ENCODE results near the gene DIAPH3. TPM values are rescaled to one million over a fixed set of nuclear protein-coding genes. Genes with fewer than 3 reads are reported as not detected.

Gene DIAPH3
- total and polyA plus RNA-seq, 2 donors: 0.80 to 4.5 TPM

DNA sequence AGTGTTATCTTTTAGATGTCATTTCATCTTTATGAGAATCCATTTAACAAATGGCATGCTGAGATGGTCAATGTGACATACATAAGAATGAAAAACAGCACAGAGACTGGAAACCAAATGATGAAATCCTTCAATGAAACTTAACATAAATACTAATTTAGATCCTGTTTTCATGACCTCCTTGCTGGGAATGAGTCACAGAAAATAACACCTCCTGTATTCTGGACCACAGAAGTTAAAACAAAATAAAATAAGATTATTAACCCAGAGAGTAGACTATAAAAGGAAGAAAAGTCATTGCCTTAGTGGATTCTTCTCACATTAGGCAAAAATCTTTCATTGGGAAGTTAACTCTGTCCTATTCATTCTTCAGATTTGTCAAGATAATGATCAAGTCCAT is 1.6 kb downstream of the DIAPH3 start:
- no peak for DNase-seq (ENCODE audit: low read depth in 6 of 9, low spot score in 9 of 9)
- no peaks in the 10 kb centered on the region for H3K27me3 ChIP-seq (ENCODE audit: control insufficient read depth in 2 of 2, insufficient read depth in 1 of 2, low read length in 1 of 2)
- H3K27ac ChIP-seq (ENCODE audit: low read depth in 1 of 2, low read length in 1 of 2): no peak overlapping the region
- H3K4me1 ChIP-seq (ENCODE audit: control insufficient read depth in 2 of 2, insufficient read depth in 2 of 2, low read length in 2 of 2): peaks cover 3 to 4% of the 10 kb centered on the region in 2 donors
- H3K9me3 ChIP-seq (ENCODE audit: control insufficient read depth in 2 of 2, insufficient read depth in 1 of 2, low read length in 1 of 2): peaks cover 0 to 1% of the 10 kb centered on the region in 2 donors
- H3K36me3 ChIP-seq (ENCODE audit: control insufficient read depth in 2 of 2, insufficient read depth in 2 of 2, low read length in 1 of 2): no peaks in the 10 kb centered on the region
- no peak overlapping the region for H3K4me3 ChIP-seq (ENCODE audit: low read length in 2 of 2)

DNA sequence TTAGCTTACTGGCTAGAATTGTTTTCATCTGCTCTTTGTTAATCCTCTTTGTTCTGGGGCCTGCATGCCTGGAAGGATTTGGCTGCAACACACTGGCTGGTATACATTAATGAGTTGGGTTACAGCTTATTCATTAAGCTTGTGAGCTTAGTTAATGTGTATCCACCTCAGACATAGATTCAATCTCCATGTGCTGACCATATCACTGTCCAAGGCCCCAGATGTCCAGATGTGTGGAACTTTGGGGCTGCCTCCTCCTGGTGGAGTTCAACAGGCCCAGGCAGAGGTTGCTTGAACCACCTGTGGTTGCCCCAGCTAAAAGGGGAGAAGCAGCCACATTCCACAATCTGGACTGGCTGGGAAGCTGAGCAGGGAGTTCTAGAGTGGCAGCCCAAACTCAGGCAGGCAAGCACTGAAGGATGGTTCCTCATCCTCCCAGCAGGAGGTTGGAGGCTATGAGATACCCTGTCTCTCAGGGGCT is 5.4 kb downstream of the DIAPH3 start:
- Histone ChIP-seq H3K27me3 (ENCODE audit: control insufficient read depth in 2 of 2, insufficient read depth in 1 of 2, low read length in 1 of 2) (no peaks in the 10 kb centered on the region), H3K9me3 (ENCODE audit: control insufficient read depth in 2 of 2, insufficient read depth in 1 of 2, low read length in 1 of 2) (peaks cover 0 to 1% of the 10 kb centered on the region in 2 donors), H3K27ac (ENCODE audit: low read depth in 1 of 2, low read length in 1 of 2) (no peak overlapping the region), H3K4me3 (ENCODE audit: low read length in 2 of 2) (no peak overlapping the region), H3K36me3 (ENCODE audit: control insufficient read depth in 2 of 2, insufficient read depth in 2 of 2, low read length in 1 of 2) (no peaks in the 10 kb centered on the region), H3K4me1 (ENCODE audit: control insufficient read depth in 2 of 2, insufficient read depth in 2 of 2, low read length in 2 of 2) (peaks cover 0 to 2% of the 10 kb centered on the region in 2 donors)
- no peak for DNase-seq (ENCODE audit: low read depth in 6 of 9, low spot score in 9 of 9)

GRCh38 chr13:60155978-60156377 is 7.8 kb downstream of the DIAPH3 start:
- H3K9me3 ChIP-seq (ENCODE audit: control insufficient read depth in 2 of 2, insufficient read depth in 1 of 2, low read length in 1 of 2): peaks cover 0 to 1% of the 10 kb centered on the region in 2 donors
- H3K36me3 ChIP-seq (ENCODE audit: control insufficient read depth in 2 of 2, insufficient read depth in 2 of 2, low read length in 1 of 2): no peaks in the 10 kb centered on the region
- H3K27me3 ChIP-seq (ENCODE audit: control insufficient read depth in 2 of 2, insufficient read depth in 1 of 2, low read length in 1 of 2): no peaks in the 10 kb centered on the region
- DNase-seq (ENCODE audit: low read depth in 6 of 9, low spot score in 9 of 9): no peak
- no peak overlapping the region for H3K27ac ChIP-seq (ENCODE audit: low read depth in 1 of 2, low read length in 1 of 2)
- H3K4me1 ChIP-seq (ENCODE audit: control insufficient read depth in 2 of 2, insufficient read depth in 2 of 2, low read length in 2 of 2): no peaks in the 10 kb centered on the region
- H3K4me3 ChIP-seq (ENCODE audit: low read length in 2 of 2): no peak overlapping the region

- peaks cover 0 to 1% of the 10 kb centered on the region in 2 donors for H3K9me3 ChIP-seq (ENCODE audit: control insufficient read depth in 2 of 2, insufficient read depth in 1 of 2, low read length in 1 of 2)
- DNase-seq (ENCODE audit: low read depth in 6 of 9, low spot score in 9 of 9): no peak
- no peaks in the 10 kb centered on the region for H3K36me3 ChIP-seq (ENCODE audit: control insufficient read depth in 2 of 2, insufficient read depth in 2 of 2, low read length in 1 of 2)
- no peak overlapping the region for H3K4me3 ChIP-seq (ENCODE audit: low read length in 2 of 2)
- H3K4me1 ChIP-seq (ENCODE audit: control insufficient read depth in 2 of 2, insufficient read depth in 2 of 2, low read length in 2 of 2): no peaks in the 10 kb centered on the region
- H3K27ac ChIP-seq (ENCODE audit: low read depth in 1 of 2, low read length in 1 of 2): no peak overlapping the region
- no peaks in the 10 kb centered on the region for H3K27me3 ChIP-seq (ENCODE audit: control insufficient read depth in 2 of 2, insufficient read depth in 1 of 2, low read length in 1 of 2)
These were observed 10.8 kb downstream of the DIAPH3 start for GRCh38 chr13:60152904-60153303.

DNA sequence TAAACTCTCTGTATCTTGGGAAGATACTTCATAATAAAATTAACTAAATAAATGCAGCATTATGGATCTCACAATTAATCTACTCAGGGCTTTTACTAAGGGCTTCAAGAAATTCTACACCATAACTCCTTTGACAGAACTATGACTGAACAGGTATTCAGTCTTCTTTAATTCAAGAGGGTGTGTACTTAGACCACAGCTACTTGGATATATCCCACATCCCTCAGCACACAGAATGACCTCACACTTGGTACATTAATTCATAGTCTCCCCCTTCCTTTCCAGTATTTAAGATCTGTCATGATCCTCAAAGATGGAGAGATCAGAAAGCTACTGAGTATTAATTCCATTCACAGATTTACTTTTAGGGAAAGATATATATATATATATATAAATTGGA is 11.6 kb downstream of the DIAPH3 start:
- Histone ChIP-seq H3K4me3 (ENCODE audit: low read length in 2 of 2) (no peak overlapping the region), H3K27me3 (ENCODE audit: control insufficient read depth in 2 of 2, insufficient read depth in 1 of 2, low read length in 1 of 2) (no peaks in the 10 kb centered on the region), H3K27ac (ENCODE audit: low read depth in 1 of 2, low read length in 1 of 2) (no peak overlapping the region), H3K4me1 (ENCODE audit: control insufficient read depth in 2 of 2, insufficient read depth in 2 of 2, low read length in 2 of 2) (no peaks in the 10 kb centered on the region), H3K9me3 (ENCODE audit: control insufficient read depth in 2 of 2, insufficient read depth in 1 of 2, low read length in 1 of 2) (no peaks in the 10 kb centered on the region), H3K36me3 (ENCODE audit: control insufficient read depth in 2 of 2, insufficient read depth in 2 of 2, low read length in 1 of 2) (no peaks in the 10 kb centered on the region)
- DNase-seq (ENCODE audit: low read depth in 6 of 9, low spot score in 9 of 9): no peak

DNA sequence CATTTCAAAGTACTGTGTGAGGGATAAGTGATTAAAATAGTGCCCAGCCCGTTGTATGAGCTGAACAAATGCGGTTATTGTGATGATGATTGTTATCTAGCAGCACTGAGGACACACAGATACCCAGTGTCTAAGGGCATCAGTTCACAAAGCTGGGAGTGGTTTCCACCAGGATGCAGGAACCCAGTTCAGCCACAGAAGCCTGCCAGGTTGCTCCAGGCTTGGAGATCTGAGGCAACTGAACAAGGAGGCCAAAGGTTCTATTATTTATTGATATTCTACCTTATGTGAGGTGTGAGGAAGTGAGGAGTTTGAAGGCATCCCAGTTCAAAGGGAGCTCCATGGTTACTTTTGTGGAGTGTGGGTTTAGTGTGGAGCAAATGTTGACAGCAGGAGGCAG is 13.2 kb downstream of the DIAPH3 start:
- no peak for DNase-seq (ENCODE audit: low read depth in 6 of 9, low spot score in 9 of 9)
- H3K4me3 ChIP-seq (ENCODE audit: low read length in 2 of 2): no peak overlapping the region
- over 99% methylated on average over 2 of the region's 2 CpGs for WGBS
- no peaks in the 10 kb centered on the region for H3K9me3 ChIP-seq (ENCODE audit: control insufficient read depth in 2 of 2, insufficient read depth in 1 of 2, low read length in 1 of 2)
- no peaks in the 10 kb centered on the region for H3K36me3 ChIP-seq (ENCODE audit: control insufficient read depth in 2 of 2, insufficient read depth in 2 of 2, low read length in 1 of 2)
- no peaks in the 10 kb centered on the region for H3K27me3 ChIP-seq (ENCODE audit: control insufficient read depth in 2 of 2, insufficient read depth in 1 of 2, low read length in 1 of 2)
- H3K4me1 ChIP-seq (ENCODE audit: control insufficient read depth in 2 of 2, insufficient read depth in 2 of 2, low read length in 2 of 2): no peaks in the 10 kb centered on the region
- no peak overlapping the region for H3K27ac ChIP-seq (ENCODE audit: low read depth in 1 of 2, low read length in 1 of 2)

DNA sequence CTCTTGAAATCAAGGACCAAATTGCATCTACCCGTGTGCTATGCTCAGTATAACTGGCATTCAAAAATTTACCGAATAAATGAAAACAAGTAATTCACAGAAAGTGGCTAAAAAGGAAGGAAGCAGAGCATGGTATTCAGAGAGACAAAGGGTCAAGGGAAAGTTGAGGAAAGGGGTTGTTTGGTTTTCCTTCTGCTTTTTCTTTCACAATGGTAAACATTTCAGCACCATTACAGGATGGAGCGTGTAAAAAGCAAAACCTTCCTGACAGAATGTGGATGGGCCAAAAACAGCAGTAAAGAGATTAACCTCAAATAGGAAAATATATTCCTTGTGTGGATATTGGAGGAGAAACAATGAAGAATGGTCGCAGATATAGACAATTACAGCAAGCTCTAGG is 14.8 kb downstream of the DIAPH3 start:
- no peaks in the 10 kb centered on the region for H3K4me1 ChIP-seq (ENCODE audit: control insufficient read depth in 2 of 2, insufficient read depth in 2 of 2, low read length in 2 of 2)
- no peak overlapping the region for H3K27ac ChIP-seq (ENCODE audit: low read depth in 1 of 2, low read length in 1 of 2)
- no peak for DNase-seq (ENCODE audit: low read depth in 6 of 9, low spot score in 9 of 9)
- H3K27me3 ChIP-seq (ENCODE audit: control insufficient read depth in 2 of 2, insufficient read depth in 1 of 2, low read length in 1 of 2): no peaks in the 10 kb centered on the region
- no peaks in the 10 kb centered on the region for H3K9me3 ChIP-seq (ENCODE audit: control insufficient read depth in 2 of 2, insufficient read depth in 1 of 2, low read length in 1 of 2)
- no peak overlapping the region for H3K4me3 ChIP-seq (ENCODE audit: low read length in 2 of 2)
- 66% methylated on average over 4 of the region's 4 CpGs for WGBS
- no peaks in the 10 kb centered on the region for H3K36me3 ChIP-seq (ENCODE audit: control insufficient read depth in 2 of 2, insufficient read depth in 2 of 2, low read length in 1 of 2)

GRCh38 chr13:60147361-60147760 is 16.4 kb downstream of the DIAPH3 start:
- H3K4me3 ChIP-seq (ENCODE audit: low read length in 2 of 2): no peak overlapping the region
- H3K36me3 ChIP-seq (ENCODE audit: control insufficient read depth in 2 of 2, insufficient read depth in 2 of 2, low read length in 1 of 2): no peaks in the 10 kb centered on the region
- no peaks in the 10 kb centered on the region for H3K9me3 ChIP-seq (ENCODE audit: control insufficient read depth in 2 of 2, insufficient read depth in 1 of 2, low read length in 1 of 2)
- no peaks in the 10 kb centered on the region for H3K27me3 ChIP-seq (ENCODE audit: control insufficient read depth in 2 of 2, insufficient read depth in 1 of 2, low read length in 1 of 2)
- H3K4me1 ChIP-seq (ENCODE audit: control insufficient read depth in 2 of 2, insufficient read depth in 2 of 2, low read length in 2 of 2): no peaks in the 10 kb centered on the region
- no peak for DNase-seq (ENCODE audit: low read depth in 6 of 9, low spot score in 9 of 9)
- no peak overlapping the region for H3K27ac ChIP-seq (ENCODE audit: low read depth in 1 of 2, low read length in 1 of 2)

- 97% methylated on average over 2 of the region's 2 CpGs for WGBS
These were observed 17.3 kb downstream of the DIAPH3 start for GRCh38 chr13:60146471-60146870.

DNA sequence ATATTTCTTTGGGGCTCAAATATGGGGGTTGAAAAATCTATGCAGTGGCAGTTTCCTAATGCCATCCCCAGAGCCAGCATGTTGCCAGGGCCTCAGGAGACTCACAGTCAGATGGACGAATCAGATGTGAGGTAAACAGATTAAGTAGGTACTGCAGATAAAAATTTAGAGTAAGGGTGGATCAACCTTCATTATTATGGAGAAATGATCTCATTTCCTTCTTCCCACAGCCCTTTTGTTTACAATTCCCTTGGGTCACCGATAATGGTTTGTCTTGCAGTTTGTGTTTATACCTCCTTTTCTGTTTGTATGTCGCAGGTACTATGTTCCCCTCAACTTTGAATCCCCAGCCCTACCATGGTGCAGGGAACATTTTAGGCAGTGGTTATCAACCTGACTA is 20.0 kb downstream of the DIAPH3 start:
- no peaks in the 10 kb centered on the region for H3K9me3 ChIP-seq (ENCODE audit: control insufficient read depth in 2 of 2, insufficient read depth in 1 of 2, low read length in 1 of 2)
- H3K27me3 ChIP-seq (ENCODE audit: control insufficient read depth in 2 of 2, insufficient read depth in 1 of 2, low read length in 1 of 2): no peaks in the 10 kb centered on the region
- WGBS: 94% methylated on average over 3 of the region's 3 CpGs
- no peak overlapping the region for H3K27ac ChIP-seq (ENCODE audit: low read depth in 1 of 2, low read length in 1 of 2)
- DNase-seq (ENCODE audit: low read depth in 6 of 9, low spot score in 9 of 9): no peak
- no peak overlapping the region for H3K4me3 ChIP-seq (ENCODE audit: low read length in 2 of 2)
- H3K36me3 ChIP-seq (ENCODE audit: control insufficient read depth in 2 of 2, insufficient read depth in 2 of 2, low read length in 1 of 2): no peaks in the 10 kb centered on the region
- H3K4me1 ChIP-seq (ENCODE audit: control insufficient read depth in 2 of 2, insufficient read depth in 2 of 2, low read length in 2 of 2): no peaks in the 10 kb centered on the region

More at GRCh38 chr13:60146471-60146870, 17.3 kb downstream of the DIAPH3 start:
- no peak for DNase-seq (ENCODE audit: low read depth in 6 of 9, low spot score in 9 of 9)
- Histone ChIP-seq H3K4me1 (ENCODE audit: control insufficient read depth in 2 of 2, insufficient read depth in 2 of 2, low read length in 2 of 2) (no peaks in the 10 kb centered on the region), H3K9me3 (ENCODE audit: control insufficient read depth in 2 of 2, insufficient read depth in 1 of 2, low read length in 1 of 2) (no peaks in the 10 kb centered on the region), H3K4me3 (ENCODE audit: low read length in 2 of 2) (no peak overlapping the region), H3K36me3 (ENCODE audit: control insufficient read depth in 2 of 2, insufficient read depth in 2 of 2, low read length in 1 of 2) (no peaks in the 10 kb centered on the region), H3K27ac (ENCODE audit: low read depth in 1 of 2, low read length in 1 of 2) (no peak overlapping the region), H3K27me3 (ENCODE audit: control insufficient read depth in 2 of 2, insufficient read depth in 1 of 2, low read length in 1 of 2) (no peaks in the 10 kb centered on the region)

Measured in thymus (tissue), 11 donors.